ENCODE data around the gene HPCAL4. TPM values are rescaled to one million over a fixed set of nuclear protein-coding genes. Genes with fewer than 3 reads are reported as not detected.

Gene HPCAL4
- total RNA-seq, 2 experiments from 2014 or later, result 1.8 to 2.2 TPM

GRCh38 chr1:39673215-39673614, 18.0 kb downstream of the HPCAL4 start:
- Mint-ChIP-seq H3K27me3 (peaks cover 38% of the 10 kb centered on the region), H3K4me1 (peaks cover 6% of the 10 kb centered on the region), H3K27ac (no peak overlapping the region), H3K4me3 (no peak overlapping the region), H3K36me3 (no peaks in the 10 kb centered on the region), H3K9me3 (no peaks in the 10 kb centered on the region)
- no peak for DNase-seq

DNA sequence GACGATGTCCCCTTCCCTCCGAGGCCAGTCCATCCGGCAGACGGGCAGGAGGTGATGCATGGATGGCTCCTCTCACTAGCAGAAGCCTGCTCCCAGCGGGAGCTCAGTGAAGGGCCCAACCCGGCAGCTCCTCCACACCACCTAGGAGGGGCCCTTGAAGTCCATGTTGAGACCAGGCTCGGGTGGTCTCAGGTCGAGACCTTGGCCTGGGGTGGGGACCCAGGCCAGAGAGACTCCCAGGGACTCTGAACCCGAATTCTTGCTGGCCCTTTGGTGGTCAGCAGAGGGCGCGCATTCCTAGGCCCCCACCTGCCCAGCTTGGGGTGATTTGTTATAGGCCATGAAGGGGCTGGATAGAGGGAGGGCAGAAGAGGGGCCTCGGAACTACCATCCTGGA, 18.7 kb downstream of the HPCAL4 start:
- DNase-seq, result no peak
- H3K27me3 Mint-ChIP-seq, result peaks cover 39% of the 10 kb centered on the region
- H3K36me3 Mint-ChIP-seq, result no peaks in the 10 kb centered on the region
- no peaks in the 10 kb centered on the region for H3K9me3 Mint-ChIP-seq
- peaks cover 11% of the 10 kb centered on the region for H3K4me1 Mint-ChIP-seq
- peak overlapping the region; percentile 59 for H3K4me3 Mint-ChIP-seq
- H3K27ac Mint-ChIP-seq, result no peak overlapping the region

DNA sequence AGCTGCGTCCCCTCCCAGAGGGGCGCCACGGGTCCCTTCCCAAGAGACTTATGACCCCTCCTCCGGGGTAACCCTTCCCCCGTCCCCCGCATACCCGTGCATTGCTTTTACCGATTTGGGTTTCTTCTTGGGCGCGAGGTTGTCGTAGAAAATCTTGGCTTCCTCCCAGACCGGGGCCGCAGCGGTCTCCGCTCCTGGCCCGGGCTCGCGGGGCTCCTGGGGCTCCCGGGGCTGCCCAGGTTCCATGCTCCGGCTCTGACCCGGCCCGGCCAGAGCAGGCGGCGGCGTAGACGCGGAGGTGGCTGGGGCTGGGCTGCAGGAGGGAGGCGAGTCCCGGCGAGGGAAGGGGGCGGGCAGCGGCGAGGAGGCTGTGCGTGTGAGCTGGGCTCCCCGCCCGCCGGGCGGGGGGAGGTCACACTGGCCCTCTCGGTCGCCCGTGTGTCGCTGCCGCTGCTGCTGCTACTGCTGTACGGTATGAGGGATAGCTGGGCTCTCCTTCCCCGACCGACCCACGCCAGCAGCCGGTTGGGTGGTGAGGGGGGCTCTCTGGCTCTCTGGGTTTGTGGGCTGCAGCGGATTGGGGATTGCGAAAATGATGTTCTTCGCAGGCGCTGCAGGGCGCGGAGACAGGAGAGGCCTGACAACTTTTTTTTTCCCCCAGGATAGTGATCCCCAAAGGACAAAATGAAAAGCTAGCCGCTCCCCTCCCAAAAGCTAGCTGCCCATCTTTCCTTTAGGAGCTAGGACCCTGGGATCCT, 19.3 kb downstream of the HPCAL4 start, which contains the start of gene NT5C1A:
Gene NT5C1A (minus strand): TSS at position 315 of the 758 bp plus-strand sequence. CDS start 69 bp downstream, at position 246.
- Mint-ChIP-seq H3K9me3 (no peaks in the 10 kb centered on the region), H3K4me3 (peak within 1 kb of the TSS; percentile 59), H3K36me3 (no peaks in the 10 kb centered on the region), H3K27ac (no peak within 1 kb of the TSS), H3K27me3 (peaks cover 39% of the 10 kb centered on the region), H3K4me1 (peaks cover 17% of the 10 kb centered on the region)
- peak; percentile 59 for DNase-seq

- Mint-ChIP-seq H3K4me1 (peaks cover 22% of the 10 kb centered on the region), H3K27ac (no peak overlapping the region), H3K36me3 (no peaks in the 10 kb centered on the region), H3K27me3 (peaks cover 39% of the 10 kb centered on the region), H3K4me3 (peak overlapping the region; percentile 42), H3K9me3 (no peaks in the 10 kb centered on the region)
- no peak for DNase-seq
Measured at GRCh38 chr1:39671433-39671792, 19.8 kb downstream of the HPCAL4 start.

- H3K4me3 Mint-ChIP-seq, result no peak overlapping the region
- no peak for DNase-seq
- H3K27ac Mint-ChIP-seq, result no peak overlapping the region
- H3K4me1 Mint-ChIP-seq, result peaks cover 27% of the 10 kb centered on the region
- peaks cover 39% of the 10 kb centered on the region for H3K27me3 Mint-ChIP-seq
- H3K9me3 Mint-ChIP-seq, result no peaks in the 10 kb centered on the region
- H3K36me3 Mint-ChIP-seq, result no peaks in the 10 kb centered on the region
Measured at GRCh38 chr1:39670689-39671088, 20.5 kb downstream of the HPCAL4 start.

DNA sequence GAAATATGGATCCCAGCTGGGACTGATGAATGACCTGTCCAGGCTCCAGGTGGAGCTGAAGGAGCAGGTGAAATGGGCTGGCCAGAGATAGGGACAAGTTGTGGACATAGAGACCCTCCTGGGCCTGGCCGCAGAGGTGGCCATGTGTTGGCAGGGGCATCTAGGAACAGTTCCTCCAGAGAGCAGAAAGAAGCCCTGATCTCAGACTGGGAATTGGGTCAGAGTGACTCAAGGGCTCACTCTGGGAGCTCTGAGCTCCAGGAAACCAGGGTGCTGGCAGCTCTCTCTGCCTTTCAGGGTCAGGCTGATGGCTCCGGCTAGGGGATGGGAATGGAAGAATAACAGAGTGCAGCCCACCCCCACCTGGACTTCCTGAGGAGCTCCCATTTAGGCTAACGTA, 22.3 kb downstream of the HPCAL4 start:
- no peak for DNase-seq
- no peaks in the 10 kb centered on the region for H3K36me3 Mint-ChIP-seq
- H3K9me3 Mint-ChIP-seq, result no peaks in the 10 kb centered on the region
- no peak overlapping the region for H3K27ac Mint-ChIP-seq
- peaks cover 45% of the 10 kb centered on the region for H3K27me3 Mint-ChIP-seq
- H3K4me3 Mint-ChIP-seq, result no peak overlapping the region
- H3K4me1 Mint-ChIP-seq, result peaks cover 27% of the 10 kb centered on the region

- H3K4me1 Mint-ChIP-seq, result peaks cover 27% of the 10 kb centered on the region
- H3K36me3 Mint-ChIP-seq, result no peaks in the 10 kb centered on the region
- no peak overlapping the region for H3K4me3 Mint-ChIP-seq
- H3K27me3 Mint-ChIP-seq, result peaks cover 45% of the 10 kb centered on the region
- no peaks in the 10 kb centered on the region for H3K9me3 Mint-ChIP-seq
- H3K27ac Mint-ChIP-seq, result no peak overlapping the region
- no peak for DNase-seq
Measured at GRCh38 chr1:39668111-39668510, 23.1 kb downstream of the HPCAL4 start.

- peak overlapping the region; percentile 79 for H3K27ac Mint-ChIP-seq
- DNase-seq, result peak; percentile 73
- peak overlapping the region; percentile 1 for H3K4me3 Mint-ChIP-seq
- H3K36me3 Mint-ChIP-seq, result no peaks in the 10 kb centered on the region
- no peaks in the 10 kb centered on the region for H3K9me3 Mint-ChIP-seq
- peaks cover 35% of the 10 kb centered on the region for H3K27me3 Mint-ChIP-seq
- peaks cover 26% of the 10 kb centered on the region for H3K4me1 Mint-ChIP-seq
Measured at GRCh38 chr1:39666772-39667171, 24.5 kb downstream of the HPCAL4 start.

DNA sequence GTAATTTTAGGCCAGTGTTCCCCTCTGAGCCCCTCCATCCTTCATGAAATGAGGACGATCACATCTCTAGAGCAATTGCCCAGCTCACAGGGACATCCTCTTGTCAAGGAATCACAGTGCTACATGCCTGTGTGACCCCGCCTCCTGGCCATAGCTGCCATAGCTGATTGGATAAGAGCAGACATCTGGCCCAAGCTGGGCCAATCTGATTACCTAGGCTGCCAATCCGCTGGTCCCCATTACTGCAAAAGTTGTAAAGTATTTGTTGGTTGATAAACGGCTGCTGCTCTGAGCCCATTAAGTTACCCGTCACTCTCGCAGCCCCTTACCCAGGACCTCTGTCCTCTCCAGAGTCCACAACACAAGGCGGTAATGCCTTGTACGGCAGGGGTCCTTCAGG, 27.7 kb downstream of the HPCAL4 start:
- H3K4me3 Mint-ChIP-seq, result no peak overlapping the region
- H3K36me3 Mint-ChIP-seq, result no peaks in the 10 kb centered on the region
- H3K27ac Mint-ChIP-seq, result no peak overlapping the region
- H3K4me1 Mint-ChIP-seq, result peaks cover 21% of the 10 kb centered on the region
- H3K9me3 Mint-ChIP-seq, result no peaks in the 10 kb centered on the region
- DNase-seq, result no peak
- H3K27me3 Mint-ChIP-seq, result peaks cover 15% of the 10 kb centered on the region

GRCh38 chr1:39662861-39663260, 28.4 kb downstream of the HPCAL4 start:
- Mint-ChIP-seq H3K27ac (no peak overlapping the region), H3K4me3 (no peak overlapping the region), H3K9me3 (no peaks in the 10 kb centered on the region), H3K4me1 (peaks cover 20% of the 10 kb centered on the region), H3K36me3 (no peaks in the 10 kb centered on the region), H3K27me3 (peaks cover 11% of the 10 kb centered on the region)
- DNase-seq, result no peak

DNA sequence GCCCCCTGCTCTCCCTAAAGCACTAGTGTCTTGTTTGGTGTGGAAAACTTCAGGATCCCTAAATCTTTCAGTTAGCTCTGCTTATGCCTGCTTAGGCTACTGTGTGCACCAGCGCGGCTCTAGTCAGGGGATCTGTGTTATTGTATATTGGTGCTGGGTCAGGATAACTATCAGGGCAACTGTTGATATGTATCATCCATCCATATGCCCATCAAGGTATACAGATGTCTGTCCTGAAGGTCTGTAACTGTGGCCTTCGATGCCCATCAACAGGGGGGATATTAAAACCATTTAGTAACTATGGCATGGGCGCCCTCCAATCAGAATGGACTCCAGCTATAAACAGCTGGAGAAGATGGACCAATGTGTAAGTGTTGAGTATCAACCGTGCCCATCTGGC, 31.7 kb downstream of the HPCAL4 start:
- no peak for DNase-seq
- no peaks in the 10 kb centered on the region for H3K9me3 Mint-ChIP-seq
- H3K4me3 Mint-ChIP-seq, result no peak overlapping the region
- H3K27ac Mint-ChIP-seq, result no peak overlapping the region
- H3K36me3 Mint-ChIP-seq, result no peaks in the 10 kb centered on the region
- peaks cover 5% of the 10 kb centered on the region for H3K4me1 Mint-ChIP-seq
- peaks cover 9% of the 10 kb centered on the region for H3K27me3 Mint-ChIP-seq

- Mint-ChIP-seq H3K9me3 (no peaks in the 10 kb centered on the region), H3K36me3 (no peaks in the 10 kb centered on the region), H3K4me1 (peaks cover 5% of the 10 kb centered on the region), H3K27me3 (peaks cover 10% of the 10 kb centered on the region), H3K4me3 (no peak overlapping the region), H3K27ac (no peak overlapping the region)
- no peak for DNase-seq
Measured at GRCh38 chr1:39659110-39659509, 32.1 kb downstream of the HPCAL4 start.

DNA sequence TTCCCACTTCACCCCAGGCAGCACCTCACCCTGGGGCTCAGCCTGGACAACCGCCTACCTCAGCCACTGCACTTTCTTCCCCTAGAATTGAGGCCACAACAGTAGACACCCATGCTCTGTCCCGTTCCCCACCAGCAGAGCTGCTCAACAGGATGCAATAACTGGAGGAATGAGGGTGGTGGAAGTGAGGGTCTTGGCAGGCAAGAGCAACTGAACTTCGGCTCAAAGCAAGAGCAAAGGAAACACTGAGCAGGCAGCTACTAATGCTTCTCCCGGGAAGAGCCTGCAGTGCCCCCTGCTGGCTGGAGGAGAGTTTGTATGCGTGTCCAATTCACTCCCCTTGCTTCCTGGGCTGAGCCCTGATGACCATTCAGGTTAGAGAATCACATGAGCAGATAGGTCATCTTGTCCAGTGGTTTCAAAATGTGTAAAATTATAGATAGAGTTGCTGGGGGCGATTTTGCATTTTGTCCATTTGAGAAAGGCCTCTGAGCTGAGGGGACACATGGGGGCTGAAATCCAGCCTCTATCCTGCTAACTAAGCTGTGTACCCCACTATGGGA, 33.2 kb downstream of the HPCAL4 start:
- Mint-ChIP-seq H3K9me3 (no peaks in the 10 kb centered on the region), H3K27ac (no peak overlapping the region), H3K27me3 (peaks cover 15% of the 10 kb centered on the region), H3K4me3 (peak overlapping the region; percentile 42), H3K36me3 (no peaks in the 10 kb centered on the region), H3K4me1 (peaks cover 11% of the 10 kb centered on the region)
- peak; percentile 74 for DNase-seq

DNA sequence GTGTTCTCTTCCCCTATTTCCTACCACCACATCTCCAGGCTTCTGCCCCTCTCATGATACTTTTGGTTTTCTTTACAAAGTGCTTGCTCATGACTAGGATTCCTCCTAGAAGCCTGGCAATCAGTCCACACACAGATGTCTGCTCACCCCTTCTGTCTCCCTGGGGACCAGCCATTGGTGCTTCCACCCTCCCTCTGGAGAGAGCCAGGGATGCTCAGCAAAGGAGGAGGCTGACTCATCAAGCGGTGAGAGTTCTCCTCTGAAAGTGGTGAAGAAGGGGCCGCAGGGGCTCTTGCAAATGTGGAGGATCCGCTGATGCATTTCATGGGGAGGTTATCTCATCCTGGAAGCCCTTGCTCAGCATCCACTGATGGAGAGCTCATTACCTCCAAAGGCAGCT, 33.8 kb downstream of the HPCAL4 start:
- DNase-seq, result no peak
- Mint-ChIP-seq H3K27ac (no peak overlapping the region), H3K4me1 (peaks cover 11% of the 10 kb centered on the region), H3K4me3 (no peak overlapping the region), H3K36me3 (no peaks in the 10 kb centered on the region), H3K27me3 (peaks cover 15% of the 10 kb centered on the region), H3K9me3 (no peaks in the 10 kb centered on the region)

- Mint-ChIP-seq H3K27ac (no peak overlapping the region), H3K4me3 (no peak overlapping the region), H3K9me3 (no peaks in the 10 kb centered on the region), H3K36me3 (no peaks in the 10 kb centered on the region), H3K4me1 (peaks cover 11% of the 10 kb centered on the region), H3K27me3 (peaks cover 15% of the 10 kb centered on the region)
- no peak for DNase-seq
Measured at GRCh38 chr1:39656391-39656790, 34.8 kb downstream of the HPCAL4 start.

Measured in activated naive CD8-positive, alpha-beta T cell treated with anti-CD3 and anti-CD28 coated beads for 36 hours (primary cell).